ENCODE data around the gene NCOA3. TPM values are rescaled to one million over a fixed set of nuclear protein-coding genes. Genes with fewer than 3 reads are reported as not detected.

Gene NCOA3
- total RNA-seq, 1 donor from 2014 or later, result 42.8 TPM

- H3K27me3 Mint-ChIP-seq, result no peaks in the 10 kb centered on the region
- no peak for TF ChIP-seq CTCF (IDR thresholded peaks at IDR 0.05; ENCODE audit: unreplicated experiment)
- no peak for DNase-seq (ENCODE audit: low spot score, unreplicated experiment)
- H3K27ac Mint-ChIP-seq, result no peak overlapping the region
- H3K4me1 Mint-ChIP-seq (ENCODE audit: low read depth), result no peaks in the 10 kb centered on the region
- no peaks in the 10 kb centered on the region for H3K9me3 Mint-ChIP-seq (ENCODE audit: low read depth)
- peaks cover 12% of the 10 kb centered on the region for H3K36me3 Mint-ChIP-seq (ENCODE audit: insufficient read depth)
- no peak overlapping the region for H3K4me3 Mint-ChIP-seq (ENCODE audit: low read depth)
Observed at GRCh38 chr20:47669152-47669425, 167.4 kb downstream of the NCOA3 start.

GRCh38 chr20:47669489-47669888 is 167.8 kb downstream of the NCOA3 start:
- DNase-seq (ENCODE audit: low spot score, unreplicated experiment), result no peak
- Mint-ChIP-seq H3K36me3 (ENCODE audit: insufficient read depth) (peaks cover 12% of the 10 kb centered on the region), H3K27ac (no peak overlapping the region), H3K9me3 (ENCODE audit: low read depth) (no peaks in the 10 kb centered on the region), H3K4me3 (ENCODE audit: low read depth) (no peak overlapping the region), H3K27me3 (no peaks in the 10 kb centered on the region), H3K4me1 (ENCODE audit: low read depth) (no peaks in the 10 kb centered on the region)
- TF ChIP-seq CTCF (IDR thresholded peaks at IDR 0.05; ENCODE audit: unreplicated experiment), result no peak

- H3K27me3 Mint-ChIP-seq, result no peaks in the 10 kb centered on the region
- no peak for TF ChIP-seq CTCF (IDR thresholded peaks at IDR 0.05; ENCODE audit: unreplicated experiment)
- H3K9me3 Mint-ChIP-seq (ENCODE audit: low read depth), result no peaks in the 10 kb centered on the region
- no peak overlapping the region for H3K27ac Mint-ChIP-seq
- H3K4me3 Mint-ChIP-seq (ENCODE audit: low read depth), result no peak overlapping the region
- H3K4me1 Mint-ChIP-seq (ENCODE audit: low read depth), result no peaks in the 10 kb centered on the region
- peaks cover 12% of the 10 kb centered on the region for H3K36me3 Mint-ChIP-seq (ENCODE audit: insufficient read depth)
- DNase-seq (ENCODE audit: low spot score, unreplicated experiment), result no peak
Observed at GRCh38 chr20:47669927-47670890, 168.5 kb downstream of the NCOA3 start.

- peaks cover 12% of the 10 kb centered on the region for H3K36me3 Mint-ChIP-seq (ENCODE audit: insufficient read depth)
- H3K27me3 Mint-ChIP-seq, result no peaks in the 10 kb centered on the region
- H3K27ac Mint-ChIP-seq, result no peak overlapping the region
Observed at GRCh38 chr20:47670913-47671312, 169.2 kb downstream of the NCOA3 start.

GRCh38 chr20:47672166-47672565 is 170.5 kb downstream of the NCOA3 start:
- no peak overlapping the region for H3K4me3 Mint-ChIP-seq (ENCODE audit: low read depth)
- H3K27me3 Mint-ChIP-seq, result no peaks in the 10 kb centered on the region
- no peak for DNase-seq (ENCODE audit: low spot score, unreplicated experiment)
- peaks cover 12% of the 10 kb centered on the region for H3K36me3 Mint-ChIP-seq (ENCODE audit: insufficient read depth)
- TF ChIP-seq CTCF (IDR thresholded peaks at IDR 0.05; ENCODE audit: unreplicated experiment), result no peak
- no peaks in the 10 kb centered on the region for H3K9me3 Mint-ChIP-seq (ENCODE audit: low read depth)
- no peaks in the 10 kb centered on the region for H3K4me1 Mint-ChIP-seq (ENCODE audit: low read depth)
- H3K27ac Mint-ChIP-seq, result no peak overlapping the region

More at GRCh38 chr20:47670913-47671312, 169.2 kb downstream of the NCOA3 start:
- Mint-ChIP-seq H3K4me3 (ENCODE audit: low read depth) (no peak overlapping the region), H3K9me3 (ENCODE audit: low read depth) (no peaks in the 10 kb centered on the region), H3K4me1 (ENCODE audit: low read depth) (no peaks in the 10 kb centered on the region)
- TF ChIP-seq CTCF (IDR thresholded peaks at IDR 0.05; ENCODE audit: unreplicated experiment), result no peak
- no peak for DNase-seq (ENCODE audit: low spot score, unreplicated experiment)
